ENCODE measurements around the gene APOA4. TPM values are rescaled to one million over a fixed set of nuclear protein-coding genes. Genes with fewer than 3 reads are reported as not detected.

APOA4 gene
- total RNA-seq, 1 experiment from 2014 or later, result not detected

GRCh38 chr11:116833816-116834534 is 10.9 kb upstream of the APOA4 start:
- ChIA-PET CTCF (interaction anchor here (0.6 to 0.7 kb wide), 3 partner anchors 18 to 135 kb away, joined by 3 to 10 read pairs (median 9); no protein-coding TSS in a partner anchor), POLR2A (no interaction called here)
- DNase-seq (ENCODE audit: low read depth, low spot score) (no peak), ATAC-seq (no peak)
- intact Hi-C loops (cut with micrococcal nuclease; ENCODE audit: unreplicated experiment) (no loop called here), in situ Hi-C loops (cut with HindIII; ENCODE audit: low pct_unique_long_range_greater_than_20kb, low sequenced_read_pairs) (no loop called here)
- H3K4me3 ChIP-seq (ENCODE audit: low read depth in 2 of 2, low read length in 2 of 2), result no peak overlapping the region
- H3K9me3 ChIP-seq (ENCODE audit: control insufficient read depth, insufficient read depth, low read depth, low read length), result no peaks in the 10 kb centered on the region
- no peaks in the 10 kb centered on the region for H3K36me3 ChIP-seq (ENCODE audit: control insufficient read depth, insufficient read depth, low read length)
- no peaks in the 10 kb centered on the region for H3K27me3 ChIP-seq (ENCODE audit: control insufficient read depth, insufficient read depth, low read length)
- no TSS peak for BruUV-seq (replicated peaks)
- peaks cover 4% of the 10 kb centered on the region; the same call in 1 of the 2 replicates for H3K4me1 ChIP-seq (ENCODE audit: control insufficient read depth, insufficient read depth, low read length)
- H3K27ac ChIP-seq (ENCODE audit: low read length), result no peak overlapping the region
- no peak for TF ChIP-seq CTCF (IDR thresholded peaks at IDR 0.05)
- no peak for TF ChIP-seq REST (IDR thresholded peaks at IDR 0.05; ENCODE audit: insufficient read depth in 1 of 2, low read depth in 2 of 2, low read length in 1 of 2)
- no peak for TF ChIP-seq SIN3A (IDR thresholded peaks at IDR 0.05; ENCODE audit: borderline replicate concordance, insufficient read depth, low read depth, low read length)

GRCh38 chr11:116833491-116833815 is 10.3 kb upstream of the APOA4 start:
- CTCF ChIA-PET, result no interaction called here
- H3K27ac ChIP-seq (ENCODE audit: low read length), result no peak overlapping the region
- in situ Hi-C loops (cut with HindIII; ENCODE audit: low pct_unique_long_range_greater_than_20kb, low sequenced_read_pairs), result no loop called here
- DNase-seq (ENCODE audit: low read depth, low spot score) (no peak), ATAC-seq (no peak)
- H3K4me3 ChIP-seq (ENCODE audit: low read depth in 2 of 2, low read length in 2 of 2), result no peak overlapping the region
- no peaks in the 10 kb centered on the region for H3K36me3 ChIP-seq (ENCODE audit: control insufficient read depth, insufficient read depth, low read length)
- H3K9me3 ChIP-seq (ENCODE audit: control insufficient read depth, insufficient read depth, low read depth, low read length), result no peaks in the 10 kb centered on the region
- intact Hi-C loops (cut with micrococcal nuclease; ENCODE audit: unreplicated experiment), result no loop called here
- TF ChIP-seq SIN3A (IDR thresholded peaks at IDR 0.05; ENCODE audit: borderline replicate concordance, insufficient read depth, low read depth, low read length), result no peak
- TF ChIP-seq REST (IDR thresholded peaks at IDR 0.05; ENCODE audit: insufficient read depth in 1 of 2, low read depth in 2 of 2, low read length in 1 of 2), result no peak
- no peak for TF ChIP-seq CTCF (IDR thresholded peaks at IDR 0.05)
- TF ChIP-seq TCF7L2 (IDR thresholded peaks at IDR 0.05; ENCODE audit: low read depth, low read length), result no peak
- TF ChIP-seq POLR2AphosphoS5 (IDR thresholded peaks at IDR 0.05; ENCODE audit: low read depth, low read length), result no peak
- POLR2A ChIA-PET, result no interaction called here
- peaks cover 4% of the 10 kb centered on the region; the same call in 1 of the 2 replicates for H3K4me1 ChIP-seq (ENCODE audit: control insufficient read depth, insufficient read depth, low read length)
- H3K27me3 ChIP-seq (ENCODE audit: control insufficient read depth, insufficient read depth, low read length), result no peaks in the 10 kb centered on the region
- no TSS peak for BruUV-seq (replicated peaks)

All from Panc1 (cell line).